Left renal cortex interstitium (tissue), 4 donors: Measurements from ENCODE around the gene SSU72. TPM values are rescaled to one million over a fixed set of nuclear protein-coding genes. Genes with fewer than 3 reads are reported as not detected.

Experiments
- DNase-seq, 4 donors: peaks; one replicate each; pipeline ENCODE4 v3.0.0-alpha.2; 2013; ENCODE audit warnings: low read depth in 4 of 4, low spot score in 2 of 4, missing footprints in 1 of 4
- polyA plus RNA-seq, 4 donors: library from polyadenylated mRNA; unstranded; fragments of 120-200 nt; gene quantifications; one replicate each; pipeline ENCODE4 v1.2.1, GENCODE V29; 2013; ENCODE audit not compliant: insufficient read length in 4 of 4

The SSU72 gene
- polyA plus RNA-seq, 4 donors, result 76.6 to 95.9 (median 82.9) TPM

- no peak for DNase-seq
Observed at GRCh38 chr1:1545946-1546737, 28.5 kb downstream of the SSU72 start.

- no peak for DNase-seq
Observed at GRCh38 chr1:1544544-1544943, 30.1 kb downstream of the SSU72 start.

- no peak for DNase-seq
Observed at GRCh38 chr1:1543706-1544099, 31.0 kb downstream of the SSU72 start.

GRCh38 chr1:1542766-1543705 lies 31.6 kb downstream of the SSU72 start:
- no peak for DNase-seq

GRCh38 chr1:1541956-1542765 lies 32.5 kb downstream of the SSU72 start:
- no peak for DNase-seq

- DNase-seq, result no peak
Observed at GRCh38 chr1:1540818-1541628, 33.6 kb downstream of the SSU72 start.

- DNase-seq, result peak in 3 of 4 donors; percentile 34 to 61 (median 49)
Observed at GRCh38 chr1:1540090-1540817, 34.4 kb downstream of the SSU72 start, which contains the start of gene TMEM240. TSS of gene TMEM240 (minus strand) at chr1:1540624. CDS start at chr1:1540346, 278 bp downstream.

- peak in 1 of 4 donors; percentile 31 for DNase-seq
Observed at GRCh38 chr1:1539310-1540089, 35.2 kb downstream of the SSU72 start.

GRCh38 chr1:1538989-1539309 lies 35.7 kb downstream of the SSU72 start:
- DNase-seq, result no peak

GRCh38 chr1:1538334-1538733 lies 36.3 kb downstream of the SSU72 start:
- no peak for DNase-seq

- no peak for DNase-seq
Observed at GRCh38 chr1:1537626-1538250, 36.9 kb downstream of the SSU72 start.

GRCh38 chr1:1536938-1537546 lies 37.6 kb downstream of the SSU72 start:
- no peak for DNase-seq

GRCh38 chr1:1536019-1536937 lies 38.4 kb downstream of the SSU72 start:
- no peak for DNase-seq

GRCh38 chr1:1535201-1536018 lies 39.3 kb downstream of the SSU72 start:
- no peak for DNase-seq

- DNase-seq, result no peak
Observed at GRCh38 chr1:1534401-1535154, 40.1 kb downstream of the SSU72 start.
